ENCODE results near the gene LAMA4. TPM values are rescaled to one million over a fixed set of nuclear protein-coding genes. Genes with fewer than 3 reads are reported as not detected.
A peak's percentile ranks its signal among the peaks of the same experiment; 100 is the strongest.

LAMA4 gene
- total RNA-seq, 1 donor from 2014 or later: 18.0 TPM

DNA sequence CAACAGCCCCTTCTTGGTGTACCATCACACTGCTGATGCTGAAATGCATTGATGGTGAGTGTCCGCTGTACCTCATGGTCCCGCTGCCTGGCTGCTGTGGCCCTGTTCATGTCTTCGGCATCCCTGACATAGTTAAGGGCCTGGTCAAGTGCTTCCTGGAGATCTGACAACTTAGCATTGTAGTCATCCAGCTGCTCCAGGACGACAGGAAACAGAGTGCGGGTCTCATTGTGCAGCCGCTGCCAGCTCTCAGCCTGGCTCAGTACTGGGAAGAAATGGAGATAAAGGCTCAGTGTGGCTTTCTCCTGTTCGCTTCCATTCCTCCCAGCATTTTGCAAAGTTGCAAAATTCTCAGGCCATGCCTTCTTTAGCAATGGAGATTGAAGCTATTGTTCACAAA is 81.8 kb downstream of the LAMA4 start:
- TF ChIP-seq, protein P1, sequence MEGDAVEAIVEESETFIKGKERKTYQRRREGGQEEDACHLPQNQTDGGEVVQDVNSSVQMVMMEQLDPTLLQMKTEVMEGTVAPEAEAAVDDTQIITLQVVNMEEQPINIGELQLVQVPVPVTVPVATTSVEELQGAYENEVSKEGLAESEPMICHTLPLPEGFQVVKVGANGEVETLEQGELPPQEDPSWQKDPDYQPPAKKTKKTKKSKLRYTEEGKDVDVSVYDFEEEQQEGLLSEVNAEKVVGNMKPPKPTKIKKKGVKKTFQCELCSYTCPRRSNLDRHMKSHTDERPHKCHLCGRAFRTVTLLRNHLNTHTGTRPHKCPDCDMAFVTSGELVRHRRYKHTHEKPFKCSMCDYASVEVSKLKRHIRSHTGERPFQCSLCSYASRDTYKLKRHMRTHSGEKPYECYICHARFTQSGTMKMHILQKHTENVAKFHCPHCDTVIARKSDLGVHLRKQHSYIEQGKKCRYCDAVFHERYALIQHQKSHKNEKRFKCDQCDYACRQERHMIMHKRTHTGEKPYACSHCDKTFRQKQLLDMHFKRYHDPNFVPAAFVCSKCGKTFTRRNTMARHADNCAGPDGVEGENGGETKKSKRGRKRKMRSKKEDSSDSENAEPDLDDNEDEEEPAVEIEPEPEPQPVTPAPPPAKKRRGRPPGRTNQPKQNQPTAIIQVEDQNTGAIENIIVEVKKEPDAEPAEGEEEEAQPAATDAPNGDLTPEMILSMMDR (conservative IDR thresholded peaks at IDR 0.05): no peak
- Mint-ChIP-seq H3K4me3 (no peak overlapping the region), H3K36me3 (ENCODE audit: low read depth) (peaks cover 6% of the 10 kb centered on the region), H3K27ac (ENCODE audit: unreplicated experiment) (no peak overlapping the region), H3K4me1 (peaks cover 8% of the 10 kb centered on the region), H3K9me3 (no peaks in the 10 kb centered on the region), H3K27me3 (ENCODE audit: low read depth) (no peaks in the 10 kb centered on the region)
- no peak for DNase-seq (ENCODE audit: low read depth, low spot score)

DNA sequence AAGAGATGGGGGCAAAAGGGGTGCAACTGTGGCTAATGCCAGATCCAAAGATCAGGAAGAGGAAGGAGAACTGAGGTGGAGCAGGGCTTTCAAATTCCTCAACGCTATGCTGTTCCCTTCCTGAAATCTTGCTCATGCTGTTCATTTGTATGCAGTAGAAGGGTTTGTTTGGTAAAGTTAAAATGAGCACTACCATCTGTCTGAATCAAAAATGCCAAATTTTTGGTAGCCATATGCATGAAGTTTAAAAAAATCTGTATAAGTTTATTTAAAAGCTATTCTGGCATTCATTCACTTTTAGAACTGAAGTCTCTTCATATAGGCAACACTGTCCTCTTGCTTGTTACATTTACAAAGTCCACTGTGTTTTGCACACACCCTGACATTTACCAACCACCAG is 84.8 kb downstream of the LAMA4 start:
- Mint-ChIP-seq H3K4me1 (peaks cover 8% of the 10 kb centered on the region), H3K36me3 (ENCODE audit: low read depth) (no peaks in the 10 kb centered on the region), H3K9me3 (no peaks in the 10 kb centered on the region), H3K27ac (ENCODE audit: unreplicated experiment) (no peak overlapping the region), H3K27me3 (ENCODE audit: low read depth) (no peaks in the 10 kb centered on the region), H3K4me3 (no peak overlapping the region)
- no peak for DNase-seq (ENCODE audit: low read depth, low spot score)
- TF ChIP-seq, protein P1 (conservative IDR thresholded peaks at IDR 0.05): no peak

DNA sequence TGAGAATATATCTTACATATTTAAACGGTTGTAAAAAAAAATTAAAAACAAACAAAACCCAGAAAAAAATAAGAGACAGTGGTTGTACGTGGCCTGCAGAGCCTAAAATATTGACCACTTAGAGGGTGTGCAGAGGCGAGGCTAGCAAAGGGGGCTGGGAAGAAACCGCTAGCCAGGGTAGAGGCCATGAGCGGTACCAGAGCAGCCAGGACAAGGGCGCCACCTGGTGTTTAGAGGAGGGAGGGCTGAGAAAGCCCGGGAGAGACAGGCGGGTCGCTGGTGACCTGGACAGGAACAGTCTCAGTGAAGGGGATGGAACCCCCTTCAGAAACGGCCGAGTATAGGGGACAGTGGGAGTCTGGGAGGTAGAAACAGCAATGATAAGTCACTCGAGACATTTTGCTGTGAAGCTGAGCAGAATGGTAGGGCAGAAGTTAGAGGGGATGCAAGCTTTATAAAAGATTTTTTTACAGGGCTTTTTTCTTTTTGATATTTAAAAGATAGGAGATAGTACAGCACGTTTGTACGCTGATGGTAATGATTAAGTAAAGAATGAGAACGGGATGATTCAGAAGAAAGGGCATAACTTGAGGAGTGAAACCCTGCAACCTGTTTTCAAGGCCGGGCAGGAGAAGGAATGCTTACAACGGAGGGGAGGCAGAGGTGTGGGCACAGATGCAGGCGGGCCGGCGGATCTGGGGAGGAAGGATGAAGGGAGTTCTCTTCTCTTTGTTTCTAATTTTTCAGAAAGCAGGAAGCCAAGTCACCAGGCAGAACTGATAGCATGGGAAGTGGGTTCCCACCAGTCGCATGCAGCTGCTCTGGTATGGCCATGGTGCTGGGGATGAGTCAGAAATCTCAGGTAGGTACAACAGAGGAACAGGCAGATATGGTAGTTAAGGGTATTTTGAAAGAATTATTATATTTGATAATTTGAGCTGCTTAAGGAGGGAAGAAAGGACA is 90.8 kb downstream of the LAMA4 start:
- H3K27ac Mint-ChIP-seq (ENCODE audit: unreplicated experiment): no peak overlapping the region
- H3K4me1 Mint-ChIP-seq: peaks cover 3% of the 10 kb centered on the region
- TF ChIP-seq, protein P1 (conservative IDR thresholded peaks at IDR 0.05): peak; percentile 92
- H3K4me3 Mint-ChIP-seq: no peak overlapping the region
- H3K27me3 Mint-ChIP-seq (ENCODE audit: low read depth): no peaks in the 10 kb centered on the region
- H3K36me3 Mint-ChIP-seq (ENCODE audit: low read depth): peaks cover 3% of the 10 kb centered on the region
- H3K9me3 Mint-ChIP-seq: no peaks in the 10 kb centered on the region
- peak; percentile 88 for DNase-seq (ENCODE audit: low read depth, low spot score)

DNA sequence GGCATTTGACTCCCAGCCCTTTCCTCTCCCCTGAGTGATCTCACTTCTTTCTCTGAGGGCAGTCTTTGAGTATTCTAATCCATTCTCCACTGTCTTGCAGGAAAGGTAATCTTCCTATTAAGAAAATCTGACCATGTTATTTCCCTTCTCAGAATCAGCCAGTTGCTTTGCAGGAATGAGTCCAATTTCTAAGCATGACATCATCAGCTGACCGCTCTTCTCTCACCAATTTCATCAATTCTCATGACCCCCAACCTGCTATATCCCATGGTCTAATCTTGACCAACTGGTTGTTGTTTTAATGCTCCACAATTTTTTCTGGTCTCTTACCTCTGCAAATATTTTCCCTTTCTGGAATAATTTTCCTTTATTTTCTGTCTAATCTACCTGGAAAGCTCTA is 93.6 kb downstream of the LAMA4 start:
- TF ChIP-seq, protein P1 (conservative IDR thresholded peaks at IDR 0.05): no peak
- no peak for DNase-seq (ENCODE audit: low read depth, low spot score)
- Mint-ChIP-seq H3K4me1 (peaks cover 3% of the 10 kb centered on the region), H3K27ac (ENCODE audit: unreplicated experiment) (no peak overlapping the region), H3K9me3 (no peaks in the 10 kb centered on the region), H3K4me3 (no peak overlapping the region), H3K27me3 (ENCODE audit: low read depth) (no peaks in the 10 kb centered on the region), H3K36me3 (ENCODE audit: low read depth) (peaks cover 3% of the 10 kb centered on the region)

DNA sequence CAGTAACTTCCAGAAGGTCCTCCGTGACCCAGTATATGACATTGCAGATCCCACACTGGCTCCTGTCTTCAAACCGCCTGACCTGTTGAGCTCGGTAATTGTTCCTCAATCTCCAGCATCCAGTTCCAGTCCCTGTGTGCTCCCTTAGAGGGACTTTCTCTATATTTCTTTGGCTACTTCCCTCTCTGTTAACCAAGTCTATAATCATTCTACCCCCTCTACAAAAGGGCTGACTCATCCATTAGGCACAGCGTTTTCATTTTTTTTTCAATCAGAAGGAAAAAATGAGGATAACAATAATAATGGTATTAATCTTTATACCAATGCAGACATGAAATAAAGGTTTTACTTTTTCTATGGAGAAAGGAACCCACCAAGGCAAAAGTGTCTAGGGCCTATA is 97.7 kb downstream of the LAMA4 start:
- Mint-ChIP-seq H3K27me3 (ENCODE audit: low read depth) (no peaks in the 10 kb centered on the region), H3K9me3 (no peaks in the 10 kb centered on the region), H3K27ac (ENCODE audit: unreplicated experiment) (no peak overlapping the region)

More for the DNA sequence above, 97.7 kb downstream of the LAMA4 start:
- TF ChIP-seq, protein P1 (conservative IDR thresholded peaks at IDR 0.05): no peak
- Mint-ChIP-seq H3K4me1 (no peaks in the 10 kb centered on the region), H3K4me3 (no peak overlapping the region), H3K36me3 (ENCODE audit: low read depth) (no peaks in the 10 kb centered on the region)
- DNase-seq (ENCODE audit: low read depth, low spot score): no peak

Measured in neural crest cell (in vitro differentiated cells).